ENCODE results near the gene CTBP2.

CTBP2 gene

DNA sequence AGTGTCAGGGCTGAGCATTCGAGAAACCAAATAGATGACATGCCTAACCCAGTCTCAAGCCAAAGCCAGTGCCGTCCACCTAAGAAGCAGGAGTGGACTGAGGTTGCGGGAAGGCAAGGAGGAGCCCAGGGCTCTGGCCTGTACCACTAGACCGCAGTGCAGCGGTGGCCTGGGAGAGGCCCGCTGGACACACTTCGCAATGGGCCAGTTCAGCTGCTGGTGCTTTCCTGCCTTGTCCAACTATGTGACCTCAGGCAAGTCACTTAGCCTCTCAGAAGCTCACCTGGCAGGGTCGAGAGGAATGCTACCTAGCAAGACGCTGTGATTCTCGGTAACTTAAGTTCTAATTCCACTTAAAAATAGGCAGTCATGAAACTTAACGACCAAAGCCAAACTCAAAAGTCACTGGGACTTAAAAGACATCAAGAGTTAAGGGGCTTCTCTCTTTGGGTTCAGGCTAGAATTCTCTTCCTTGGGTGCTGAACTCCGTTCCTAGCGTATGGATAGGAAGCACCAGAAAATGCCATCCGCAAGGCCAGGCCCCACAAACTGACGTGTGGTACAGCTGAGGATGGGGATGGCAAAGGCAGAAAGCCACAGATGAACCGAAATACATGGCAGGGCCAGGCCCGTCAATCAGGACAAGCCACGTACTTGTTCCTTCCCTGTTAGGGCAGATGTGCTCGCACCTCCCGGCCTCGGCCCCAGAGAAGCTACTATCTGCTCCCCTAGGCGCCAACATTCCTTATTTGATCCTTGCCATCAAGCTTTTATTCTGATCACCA, 34.2 kb downstream of the CTBP2 start:
- DNase-seq (ENCODE audit: low read depth), result no peak

DNA sequence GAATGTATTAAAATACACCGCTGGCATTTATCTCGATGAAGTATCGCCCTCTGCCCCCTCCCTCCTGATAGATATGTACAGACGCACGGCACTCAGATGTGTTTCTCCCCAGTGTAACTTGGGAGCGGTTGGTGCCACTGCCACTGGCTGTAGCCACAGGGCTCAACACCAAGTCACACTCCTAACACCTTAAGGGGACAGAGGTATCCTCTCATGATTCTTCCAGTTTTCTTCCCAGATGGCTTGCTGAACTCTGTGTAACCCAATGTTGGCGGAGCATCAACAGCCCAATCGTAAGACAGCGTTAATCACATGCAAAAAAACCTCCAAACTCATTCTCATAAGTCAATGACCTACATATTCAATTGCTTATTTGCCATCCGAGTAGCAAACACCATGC, 35.5 kb downstream of the CTBP2 start:
- no peak for DNase-seq (ENCODE audit: low read depth)

- no peak for DNase-seq (ENCODE audit: low read depth)
Measured at GRCh38 chr10:125124115-125124487, 36.3 kb downstream of the CTBP2 start.

GRCh38 chr10:125123476-125124114, 36.8 kb downstream of the CTBP2 start:
- DNase-seq (ENCODE audit: low read depth), result no peak

DNA sequence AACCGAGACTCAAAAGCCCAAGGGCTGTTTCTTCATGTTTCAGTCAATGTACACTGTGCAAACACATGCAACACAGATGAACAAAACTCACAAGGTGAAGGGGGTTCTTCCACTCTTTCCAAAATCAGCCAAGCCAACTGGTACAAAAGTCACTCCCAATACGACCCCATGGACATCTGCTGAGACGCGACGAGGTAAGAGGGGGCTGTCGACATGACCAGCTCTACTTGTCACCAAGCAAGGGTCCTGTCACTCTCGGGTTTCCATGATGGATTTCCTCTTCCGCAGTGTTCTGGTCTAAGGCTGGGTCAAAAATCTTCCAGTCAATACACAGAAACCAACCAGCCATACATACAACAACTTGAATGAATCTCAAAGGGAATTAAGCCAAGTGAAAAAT, 37.8 kb downstream of the CTBP2 start:
- DNase-seq (ENCODE audit: low read depth), result no peak

DNA sequence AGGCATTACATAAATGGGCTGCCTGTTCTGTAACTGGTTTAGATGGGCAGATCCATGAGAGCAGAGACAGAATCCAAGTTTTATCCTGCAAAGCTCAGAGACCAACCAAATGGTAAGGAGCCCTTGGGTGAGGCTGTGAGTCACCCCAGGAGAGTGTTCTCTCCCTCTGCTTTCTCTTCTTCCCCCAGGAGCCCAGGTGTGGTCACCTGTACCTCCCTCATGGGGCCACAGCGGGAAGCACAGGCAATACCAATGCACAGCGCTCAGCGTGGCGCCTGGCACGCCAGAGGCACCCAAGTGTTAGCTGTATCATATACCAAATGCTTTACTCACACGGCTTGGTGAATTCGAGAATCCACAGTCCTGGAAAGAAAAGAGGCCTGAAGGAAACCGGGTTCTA, 39.4 kb downstream of the CTBP2 start:
- no peak for DNase-seq (ENCODE audit: low read depth)

- DNase-seq (ENCODE audit: low read depth), result no peak
Measured at GRCh38 chr10:125120053-125120710, 40.2 kb downstream of the CTBP2 start.

DNA sequence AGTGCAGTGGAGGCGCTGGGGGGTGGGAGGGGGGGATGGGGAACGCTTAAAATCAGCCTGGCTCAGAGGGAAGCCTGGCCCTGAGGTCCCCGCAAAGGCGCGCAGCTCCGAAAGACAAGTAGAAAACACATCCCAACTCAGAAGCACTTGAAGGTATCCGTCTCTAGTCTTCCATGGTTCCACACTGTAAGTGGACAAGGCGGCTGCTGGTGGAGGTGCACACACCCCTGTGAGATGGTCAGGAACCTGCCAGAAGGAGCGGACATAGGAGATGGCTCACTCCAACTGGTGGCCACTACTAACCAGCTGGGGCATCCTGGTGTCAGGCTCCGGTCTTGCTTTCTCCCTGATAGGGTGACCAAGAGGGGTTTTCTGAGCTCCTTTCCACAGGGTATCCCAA, 41.7 kb downstream of the CTBP2 start:
- DNase-seq (ENCODE audit: low read depth), result no peak

DNA sequence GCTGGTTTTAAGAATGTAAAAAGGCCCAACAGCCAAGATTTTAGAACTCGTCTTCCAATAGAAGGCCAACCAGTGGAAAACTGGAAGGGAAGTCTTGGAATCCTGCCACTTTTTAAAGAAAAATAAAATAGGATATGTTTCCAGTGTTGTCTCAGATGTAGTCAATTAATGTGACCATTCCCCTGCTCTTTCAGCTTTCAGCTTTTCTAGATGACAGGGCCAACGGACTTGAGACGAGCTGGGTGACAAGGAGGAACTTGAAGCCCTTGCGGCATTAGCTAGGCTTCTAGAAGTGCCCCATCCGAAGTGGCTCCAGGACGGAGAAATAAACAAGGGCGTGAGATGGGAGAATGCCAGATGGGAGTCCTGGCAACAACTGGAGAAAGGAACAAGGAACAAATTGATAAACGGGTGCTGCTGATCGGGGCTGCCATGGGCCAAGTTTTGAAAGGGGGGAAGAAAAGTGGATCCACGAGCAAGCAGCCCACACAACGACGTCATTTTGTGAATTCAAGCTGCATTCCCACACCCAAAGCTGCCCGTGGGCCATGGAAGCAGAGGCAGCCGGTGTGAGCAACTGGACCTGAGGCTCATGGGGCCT, 42.3 kb downstream of the CTBP2 start:
- no peak for DNase-seq (ENCODE audit: low read depth)

GRCh38 chr10:125116652-125117310, 43.6 kb downstream of the CTBP2 start:
- no peak for DNase-seq (ENCODE audit: low read depth)

DNA sequence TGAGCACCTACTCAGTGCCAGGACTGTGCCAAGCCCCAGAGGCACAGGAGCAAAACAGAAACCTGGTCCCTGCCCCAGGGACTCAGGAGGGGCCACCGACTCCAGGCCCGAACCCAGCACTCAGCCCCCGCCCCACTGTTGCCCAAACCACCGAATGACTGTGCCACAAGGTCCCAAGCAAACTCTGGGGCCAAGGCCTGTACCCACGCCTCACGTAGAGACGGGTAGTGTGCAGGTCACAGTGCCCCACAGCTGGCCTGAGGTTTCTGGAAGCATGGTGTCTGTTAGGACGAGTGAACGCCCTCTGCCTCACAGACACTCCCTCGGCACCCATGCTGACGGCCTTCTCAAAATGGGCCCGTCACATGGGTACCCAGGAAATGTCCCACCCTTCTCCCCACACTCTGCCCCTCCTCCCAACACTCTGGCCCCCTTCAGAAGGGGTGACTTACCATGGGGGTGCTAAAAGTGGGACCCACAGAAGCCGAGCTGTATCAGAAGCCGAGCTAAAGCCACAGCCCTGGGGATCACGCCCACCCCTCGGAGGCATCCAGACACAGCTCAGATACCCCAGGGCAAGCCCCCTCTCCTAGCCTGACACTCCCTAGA, 44.2 kb downstream of the CTBP2 start:
- no peak for DNase-seq (ENCODE audit: low read depth)

DNA sequence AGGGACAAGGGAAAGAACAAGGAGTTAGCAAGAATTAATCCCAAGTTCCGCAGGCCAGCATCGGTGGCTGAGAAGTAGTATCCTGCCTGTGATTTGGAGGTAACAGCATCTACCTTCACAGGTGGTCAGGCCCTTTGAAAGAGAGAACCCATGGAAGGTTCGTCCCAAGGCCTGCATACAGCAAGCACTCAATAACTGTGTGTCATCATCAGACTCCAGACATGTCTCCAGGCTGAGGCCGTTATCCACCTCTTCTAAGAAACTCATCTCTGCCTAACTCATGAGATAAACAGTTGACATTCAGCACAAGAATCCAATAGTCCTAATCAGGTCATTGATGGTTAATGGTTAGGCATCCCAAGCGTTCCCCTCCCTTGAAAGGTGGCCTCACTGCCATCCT, 45.0 kb downstream of the CTBP2 start:
- DNase-seq (ENCODE audit: low read depth), result no peak

DNA sequence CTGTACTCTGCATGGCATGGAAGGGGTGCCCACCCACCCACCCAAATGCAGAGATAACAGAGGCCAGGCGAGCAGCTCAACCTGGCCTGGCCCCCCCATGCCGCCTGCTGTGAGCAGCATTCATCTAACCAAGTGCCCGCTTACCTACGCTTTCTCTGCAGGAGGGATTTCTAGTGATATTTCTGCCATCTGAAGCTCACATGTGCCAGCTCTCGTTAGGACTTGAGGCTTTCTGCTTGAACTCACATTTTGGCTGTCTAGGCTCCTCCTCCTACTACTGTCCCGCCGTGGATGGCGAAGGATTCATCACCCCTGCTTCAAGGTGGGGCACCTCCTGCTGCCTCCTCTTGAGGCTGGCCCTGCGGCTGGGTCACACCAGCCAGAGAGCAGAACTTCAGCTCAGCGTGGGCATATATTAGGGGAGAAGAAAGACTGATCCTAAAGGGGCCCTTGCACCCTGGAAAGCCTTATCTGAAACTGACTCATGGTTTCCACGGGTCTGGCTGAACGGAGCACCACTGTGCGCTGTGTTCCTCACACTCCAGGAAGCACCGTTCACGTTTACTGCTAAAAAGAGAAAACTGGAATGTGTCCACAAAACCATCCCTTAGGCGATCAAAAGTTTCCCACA, 45.5 kb downstream of the CTBP2 start:
- DNase-seq (ENCODE audit: low read depth), result no peak

DNA sequence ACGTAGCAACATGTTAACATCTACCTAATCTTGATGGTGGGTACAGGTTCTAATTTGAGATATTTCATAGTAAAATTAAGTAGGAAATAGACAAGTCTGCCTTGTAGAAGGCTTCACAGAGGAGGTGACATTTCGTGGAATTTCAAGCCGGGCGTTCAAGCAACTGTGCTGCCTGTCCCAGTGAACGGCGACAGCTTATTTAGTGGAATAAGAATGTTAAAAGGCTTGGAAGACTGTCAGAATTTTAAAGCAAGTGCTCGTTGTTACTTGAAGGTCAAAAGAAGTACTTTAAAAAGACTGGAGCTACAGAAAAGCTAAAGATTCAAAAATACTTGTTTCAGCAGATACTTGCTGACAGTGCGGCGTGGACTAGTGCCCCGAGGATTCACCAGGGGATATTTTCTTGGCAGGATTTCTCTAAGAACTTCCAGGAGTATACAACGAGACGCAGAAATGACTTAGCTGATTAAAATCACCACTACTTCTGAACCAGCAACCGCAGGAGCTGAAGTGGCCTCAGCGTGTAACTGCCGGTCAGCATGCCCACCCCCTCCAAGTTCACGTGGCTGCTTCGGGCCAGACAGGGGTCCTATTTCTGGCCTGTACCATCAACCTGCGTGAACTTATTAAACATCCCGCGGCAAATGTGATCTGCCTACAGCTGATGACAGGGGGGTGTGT, 46.5 kb downstream of the CTBP2 start:
- no peak for DNase-seq (ENCODE audit: low read depth)

DNA sequence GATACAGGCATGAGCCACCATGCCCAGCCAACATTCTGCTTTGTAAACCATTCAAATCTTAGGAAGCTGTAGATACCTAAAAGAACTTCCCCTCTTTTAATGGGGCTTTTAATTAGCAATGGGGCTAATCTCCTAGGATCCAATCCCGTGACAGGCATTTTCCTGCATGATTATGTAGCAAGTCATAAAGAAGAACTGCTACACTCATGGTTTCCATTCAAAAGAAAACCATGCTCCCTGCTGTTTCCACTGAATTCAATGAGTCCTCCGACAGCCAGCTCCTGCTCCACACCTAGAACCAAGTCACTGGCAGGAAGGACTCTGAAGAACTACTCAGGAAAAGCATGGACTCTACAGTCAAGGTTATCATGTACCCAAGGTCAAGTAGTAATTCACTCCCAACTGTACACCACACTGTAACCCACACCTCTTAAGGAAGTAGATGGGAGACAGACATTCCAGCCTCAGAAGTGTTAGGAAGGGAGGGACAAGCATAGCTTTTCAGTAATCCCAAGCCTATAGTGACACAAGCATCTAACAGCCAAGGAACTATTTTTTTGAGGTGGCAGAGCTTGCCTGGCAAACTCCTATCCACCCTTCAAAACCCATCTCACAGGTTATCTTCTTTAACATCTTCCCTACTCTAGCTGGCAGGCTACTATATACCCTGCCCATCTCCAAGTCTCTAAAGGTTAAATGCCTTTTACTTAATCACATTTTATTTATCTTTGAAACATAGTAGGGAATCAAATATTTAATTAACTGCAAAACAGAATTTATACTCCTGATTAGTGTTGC, 47.5 kb downstream of the CTBP2 start:
- DNase-seq (ENCODE audit: low read depth), result no peak

DNA sequence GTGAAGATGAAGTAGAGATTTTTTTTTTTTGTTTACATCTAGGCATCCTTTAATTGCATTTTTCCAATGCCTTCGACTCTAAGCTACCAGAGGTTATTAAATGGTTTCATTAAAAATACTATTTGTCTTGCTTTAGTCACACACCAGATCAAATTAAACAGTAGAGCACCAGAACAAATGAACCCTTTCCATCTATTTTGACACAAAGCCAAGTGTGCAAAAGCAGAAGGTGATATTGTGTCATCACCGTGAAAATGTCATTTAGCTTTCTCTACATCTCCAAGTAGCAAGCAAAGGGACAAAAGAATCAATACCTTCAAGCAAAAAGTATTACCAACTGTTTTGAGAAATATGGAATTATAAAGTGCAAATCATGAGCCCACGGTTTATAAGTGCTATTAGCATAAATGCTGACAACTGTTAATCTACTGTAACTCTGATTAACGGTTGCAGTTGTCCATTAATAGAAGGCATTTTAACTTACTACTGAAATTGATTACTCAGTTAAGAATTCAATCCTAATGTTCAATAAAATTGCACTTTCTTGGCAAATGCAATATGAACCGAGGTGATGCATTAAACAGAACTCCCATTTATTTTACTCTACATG, 49.1 kb downstream of the CTBP2 start:
- DNase-seq (ENCODE audit: low read depth), result no peak

- no peak for DNase-seq (ENCODE audit: low read depth)
Measured at GRCh38 chr10:125107965-125108580, 52.3 kb downstream of the CTBP2 start.

- DNase-seq (ENCODE audit: low read depth), result no peak
Measured at GRCh38 chr10:125107166-125107949, 53.0 kb downstream of the CTBP2 start.

Data from HS-27A (cell line).